SU-DHL-6 (cell line): ENCODE measurements around the gene NOD1.
A peak's percentile ranks its signal among the peaks of the same experiment; 100 is the strongest.

Experiments
- H2AFZ ChIP-seq: fragments of 200-600 bp; sonication (generic); 2 replicates; pipeline ENCODE4 v1.6.1; 2014; ENCODE audit warnings: low read depth, mild to moderate bottlenecking, moderate library complexity, mixed read lengths, antibody characterized with exemption, low read length; ENCODE audit not compliant: severe bottlenecking
- H3F3A ChIP-seq: fragments of 200-600 bp; shearing (Covaris generic); 2 replicates; pipeline ENCODE4 v1.6.0; 2016; ENCODE audit warnings: antibody characterized with exemption, mild to moderate bottlenecking; ENCODE audit not compliant: insufficient read depth
- H3K27ac ChIP-seq: fragments of 200-600 bp; sonication (generic); 2 replicates; pipeline ENCODE4 v1.5.1; 2016; ENCODE audit warnings: low read depth, mild to moderate bottlenecking, low read length, moderate library complexity, mixed read lengths
- H3K27me3 ChIP-seq: fragments of 200-600 bp; sonication (generic), shearing (Covaris generic); 2 replicates; pipeline ENCODE4 v1.6.0; 2014; ENCODE audit warnings: mild to moderate bottlenecking, low read length
- H3K36me3 ChIP-seq: fragments of 200-600 bp; sonication (generic); 2 replicates; pipeline ENCODE4 v1.6.1; 2014; ENCODE audit warnings: mild to moderate bottlenecking, low read length, mixed read lengths
- H3K4me2 ChIP-seq: fragments of 300-600, 200-600 bp; shearing (Covaris generic), sonication (generic); 2 replicates; pipeline ENCODE4 v1.6.0; 2014; ENCODE audit warnings: low read length, low read depth, mild to moderate bottlenecking; ENCODE audit not compliant: poor library complexity, severe bottlenecking
- H3K4me3 ChIP-seq: fragments of 200-600 bp; sonication (generic); 2 replicates; pipeline ENCODE4 v1.5.1; 2014; ENCODE audit warnings: antibody characterized with exemption, low read length, mild to moderate bottlenecking, mixed read lengths; ENCODE audit not compliant: insufficient read depth, poor library complexity, severe bottlenecking
- H3K79me2 ChIP-seq: fragments of 200-600 bp; sonication (generic); 2 replicates; pipeline ENCODE4 v1.6.1; 2014; ENCODE audit warnings: mild to moderate bottlenecking, low read length, moderate library complexity; ENCODE audit not compliant: insufficient read depth
- H3K9ac ChIP-seq: fragments of 200-600 bp; sonication (generic); 2 replicates; pipeline ENCODE4 v1.7.0; 2014; ENCODE audit warnings: mild to moderate bottlenecking, low read length
- H3K9me2 ChIP-seq: fragments of 200-600 bp; sonication (generic); replicated peaks from 2 replicates; pipeline ENCODE4 v1.6.1; 2014; ENCODE audit warnings: low read length; ENCODE audit not compliant: insufficient read depth
- H3K9me3 ChIP-seq: fragments of 200-600 bp; sonication (generic); 2 replicates; pipeline ENCODE4 v1.6.1; 2014; ENCODE audit warnings: low read length, mixed read lengths; ENCODE audit not compliant: insufficient read depth
- H4K20me1 ChIP-seq: fragments of 200-600 bp; sonication (generic); 2 replicates; pipeline ENCODE4 v1.6.1; 2014; ENCODE audit warnings: low read depth, mild to moderate bottlenecking, antibody characterized with exemption, low read length, moderate library complexity, mixed read lengths
- EZH2phosphoT487 ChIP-seq: fragments of 200-600 bp; sonication (generic), shearing (Covaris generic); conservative IDR thresholded peaks from 2 replicates; pipeline ENCODE4 v1.6.1; 2018; ENCODE audit warnings: mild to moderate bottlenecking, antibody characterized with exemption, low read length, moderate library complexity, mixed read lengths
- TF ChIP-seq, protein P1 (sequence below): fragments of 200-600 bp; sonication (generic); IDR thresholded peaks from one replicate; pipeline ENCODE4 v1.5.1; 2017; ENCODE audit warnings: antibody characterized with exemption, mild to moderate bottlenecking, low read length, moderate library complexity; ENCODE audit not compliant: insufficient read depth, poor library complexity, severe bottlenecking

NOD1 gene

DNA sequence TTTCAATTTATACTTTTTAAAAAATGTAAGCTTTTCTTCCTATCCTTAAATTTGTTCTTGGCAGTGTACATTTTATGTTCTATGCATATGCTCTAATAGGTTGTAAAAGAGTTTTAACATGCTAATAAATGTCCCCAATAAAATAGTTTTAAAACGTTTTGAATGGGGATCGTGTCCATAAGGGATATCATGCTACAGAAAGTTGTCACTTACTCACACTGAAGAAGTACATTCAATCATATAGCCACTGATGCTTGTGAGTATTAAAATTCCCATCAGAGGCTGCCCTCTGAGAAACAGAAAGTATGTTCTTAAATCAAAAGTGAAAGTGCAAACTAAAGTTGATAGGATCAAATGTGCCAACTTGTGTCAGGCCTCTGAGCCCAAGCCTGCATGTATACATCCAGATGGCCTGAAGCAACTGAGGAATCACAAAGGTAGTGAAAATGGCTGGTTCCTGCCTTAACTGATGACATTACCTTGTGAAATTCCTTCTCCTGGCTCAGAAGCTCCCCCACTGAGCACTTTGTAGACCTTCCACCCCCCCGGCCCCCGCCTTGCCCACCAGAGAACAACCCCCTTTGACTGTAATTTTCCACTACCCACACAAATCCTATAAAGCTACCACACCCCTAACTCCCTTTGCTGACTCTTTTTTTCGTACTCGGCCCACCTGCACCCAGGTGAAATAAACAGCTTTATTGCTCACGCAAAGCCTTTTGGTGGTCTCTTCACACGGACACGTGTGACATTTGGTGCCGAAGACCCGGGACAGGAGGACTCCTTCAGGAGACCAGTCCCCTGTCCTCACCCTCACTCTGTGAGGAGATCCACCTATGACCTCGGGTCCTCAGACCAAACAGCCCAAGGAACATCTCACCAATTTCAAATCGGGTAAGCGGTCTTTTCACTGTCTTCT, 877 bp upstream of the NOD1 start:
- Histone ChIP-seq H3K4me2 (peak overlapping the region; percentile 74), H3K9ac (peak overlapping the region; percentile 61), H3F3A (no peaks in the 10 kb centered on the region), H3K27me3 (no peaks in the 10 kb centered on the region), H3K9me3 (no peaks in the 10 kb centered on the region), H4K20me1 (no peaks in the 10 kb centered on the region), H3K27ac (no peak overlapping the region), H3K36me3 (no peaks in the 10 kb centered on the region), H3K9me2 (no peaks in the 10 kb centered on the region), H2AFZ (peak overlapping the region; percentile 96), H3K4me3 (peak overlapping the region; percentile 58), H3K79me2 (no peaks in the 10 kb centered on the region)
- no peak for TF ChIP-seq EZH2phosphoT487
- TF ChIP-seq, protein P1, sequence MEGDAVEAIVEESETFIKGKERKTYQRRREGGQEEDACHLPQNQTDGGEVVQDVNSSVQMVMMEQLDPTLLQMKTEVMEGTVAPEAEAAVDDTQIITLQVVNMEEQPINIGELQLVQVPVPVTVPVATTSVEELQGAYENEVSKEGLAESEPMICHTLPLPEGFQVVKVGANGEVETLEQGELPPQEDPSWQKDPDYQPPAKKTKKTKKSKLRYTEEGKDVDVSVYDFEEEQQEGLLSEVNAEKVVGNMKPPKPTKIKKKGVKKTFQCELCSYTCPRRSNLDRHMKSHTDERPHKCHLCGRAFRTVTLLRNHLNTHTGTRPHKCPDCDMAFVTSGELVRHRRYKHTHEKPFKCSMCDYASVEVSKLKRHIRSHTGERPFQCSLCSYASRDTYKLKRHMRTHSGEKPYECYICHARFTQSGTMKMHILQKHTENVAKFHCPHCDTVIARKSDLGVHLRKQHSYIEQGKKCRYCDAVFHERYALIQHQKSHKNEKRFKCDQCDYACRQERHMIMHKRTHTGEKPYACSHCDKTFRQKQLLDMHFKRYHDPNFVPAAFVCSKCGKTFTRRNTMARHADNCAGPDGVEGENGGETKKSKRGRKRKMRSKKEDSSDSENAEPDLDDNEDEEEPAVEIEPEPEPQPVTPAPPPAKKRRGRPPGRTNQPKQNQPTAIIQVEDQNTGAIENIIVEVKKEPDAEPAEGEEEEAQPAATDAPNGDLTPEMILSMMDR, result no peak

GRCh38 chr7:30476459-30477145, 2.0 kb downstream of the NOD1 start:
- H4K20me1 ChIP-seq, result no peaks in the 10 kb centered on the region
- H3K9ac ChIP-seq, result no peak overlapping the region
- no peaks in the 10 kb centered on the region for H3F3A ChIP-seq
- H3K36me3 ChIP-seq, result no peaks in the 10 kb centered on the region
- H3K27ac ChIP-seq, result no peak overlapping the region
- no peaks in the 10 kb centered on the region for H3K9me2 ChIP-seq
- no peaks in the 10 kb centered on the region for H3K79me2 ChIP-seq
- no peaks in the 10 kb centered on the region for H3K27me3 ChIP-seq
- no peaks in the 10 kb centered on the region for H3K9me3 ChIP-seq
- no peak overlapping the region for H3K4me2 ChIP-seq
- H2AFZ ChIP-seq, result no peak overlapping the region
- no peak overlapping the region for H3K4me3 ChIP-seq
- TF ChIP-seq, protein P1, result no peak
- no peak for TF ChIP-seq EZH2phosphoT487

DNA sequence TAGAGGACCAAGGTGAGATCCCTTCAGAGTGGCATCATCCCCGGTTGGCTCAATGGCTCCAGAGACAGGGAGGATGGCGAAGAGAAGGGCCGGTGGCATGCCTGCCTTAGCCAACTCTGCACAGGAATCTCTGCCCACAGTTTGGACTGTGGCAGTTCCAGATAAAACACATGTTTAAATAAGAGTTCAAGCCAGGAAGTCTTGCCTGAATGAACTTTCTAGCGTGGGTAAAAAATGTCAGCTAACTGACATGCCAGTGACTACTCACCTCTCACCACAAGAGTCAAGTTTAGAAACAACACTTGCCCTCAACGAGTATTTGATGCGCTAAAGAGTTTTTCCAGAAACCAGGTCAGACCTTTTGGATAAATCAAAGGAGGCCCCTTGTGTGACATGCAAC, 3.0 kb downstream of the NOD1 start:
- Histone ChIP-seq H3K9ac (no peak overlapping the region), H4K20me1 (no peaks in the 10 kb centered on the region), H3K4me3 (no peak overlapping the region), H2AFZ (no peak overlapping the region), H3K27me3 (no peaks in the 10 kb centered on the region), H3K27ac (no peak overlapping the region), H3K79me2 (no peaks in the 10 kb centered on the region), H3K9me3 (no peaks in the 10 kb centered on the region), H3F3A (no peaks in the 10 kb centered on the region), H3K36me3 (no peaks in the 10 kb centered on the region), H3K4me2 (no peak overlapping the region), H3K9me2 (no peaks in the 10 kb centered on the region)
- TF ChIP-seq, protein P1, result no peak
- no peak for TF ChIP-seq EZH2phosphoT487
